Activated T-cell treated with anti-CD3 and anti-CD28 coated beads, Interleukin-2, amount 50 U/mL, for 48 hours (primary cell): ENCODE results near the gene KLK6.
A peak's percentile ranks its signal among the peaks of the same experiment; 100 is the strongest.

Source experiments
- DNase-seq, 2 experiments: peaks; one replicate each; pipeline ENCODE4 v3.0.0-alpha.2; 2020

KLK6 gene

GRCh38 chr19:50947123-50947522, 22.3 kb downstream of the KLK6 start:
- DNase-seq, result no peak

- DNase-seq, result no peak
These were observed 24.6 kb downstream of the KLK6 start for GRCh38 chr19:50944795-50945194.

GRCh38 chr19:50943074-50943828, 26.1 kb downstream of the KLK6 start:
- no peak for DNase-seq

- no peak for DNase-seq
These were observed 29.8 kb downstream of the KLK6 start for GRCh38 chr19:50939596-50939995.

GRCh38 chr19:50933640-50934039, 35.8 kb downstream of the KLK6 start:
- DNase-seq, result no peak

- DNase-seq, result no peak
These were observed 36.7 kb downstream of the KLK6 start for GRCh38 chr19:50932690-50933083.

GRCh38 chr19:50932018-50932689, 37.2 kb downstream of the KLK6 start:
- DNase-seq, result no peak

- DNase-seq, result no peak
These were observed 38.4 kb downstream of the KLK6 start for GRCh38 chr19:50931023-50931422.

- DNase-seq, result no peak
These were observed 40.6 kb downstream of the KLK6 start for GRCh38 chr19:50928831-50929230.

- no peak for DNase-seq
These were observed 43.2 kb downstream of the KLK6 start for GRCh38 chr19:50926144-50926543.

- DNase-seq, result no peak
These were observed 43.7 kb downstream of the KLK6 start for GRCh38 chr19:50925734-50926133.

GRCh38 chr19:50924586-50924985, 44.8 kb downstream of the KLK6 start:
- no peak for DNase-seq

- DNase-seq, result peak; percentile 78 to 83
These were observed 47.0 kb downstream of the KLK6 start for GRCh38 chr19:50922317-50922853.

- no peak for DNase-seq
These were observed 47.7 kb downstream of the KLK6 start for GRCh38 chr19:50921426-50922316.

GRCh38 chr19:50916069-50916468, 53.3 kb downstream of the KLK6 start:
- DNase-seq, result no peak

GRCh38 chr19:50912727-50913716, 56.4 kb downstream of the KLK6 start:
- DNase-seq, result peak; percentile 56 to 69

GRCh38 chr19:50912102-50912599, 57.2 kb downstream of the KLK6 start:
- DNase-seq, result no peak

- no peak for DNase-seq
These were observed 57.9 kb downstream of the KLK6 start, which contains the start of gene KLK4 for GRCh38 chr19:50911206-50912101. TSS of gene KLK4 (minus strand) at chr19:50911395. CDS start at chr19:50910738, 657 bp downstream.

- DNase-seq, result no peak
These were observed 58.7 kb downstream of the KLK6 start for GRCh38 chr19:50910722-50911121.
